ENCODE data around the gene TK2. TPM values are rescaled to one million over a fixed set of nuclear protein-coding genes. Genes with fewer than 3 reads are reported as not detected.
A peak's percentile ranks its signal among the peaks of the same experiment; 100 is the strongest.

The TK2 gene
- total and polyA plus RNA-seq, 9 of the 15 experiments (the other 6 are each of a cell fraction or from before 2014, with no cell fraction given), result 1.1 to 10.2 (median 5.3) TPM

- 0 out of 2 replicates have a peak, but pooled peaks have one; percentile 27 for TF ChIP-seq NFE2 (IDR thresholded peaks at IDR 0.05; ENCODE audit: low read depth)
- peak; percentile 78 for TF ChIP-seq FOSL1 (tag; conservative IDR thresholded peaks at IDR 0.05)
- TF ChIP-seq PYGO2 (tag; IDR thresholded peaks at IDR 0.05), result no peak
- peak; percentile 33; the same call in 1 of the 2 replicates for TF ChIP-seq JUND (IDR thresholded peaks at IDR 0.05; ENCODE audit: borderline replicate concordance, low read depth, low read length)
- TF ChIP-seq JUND (tag; IDR thresholded peaks at IDR 0.05; ENCODE audit: borderline replicate concordance, low read depth, low read length), result peak; percentile 25; the same call in 1 of the 3 replicates
- peak; percentile 77; the same call in 1 of the 2 replicates for TF ChIP-seq BACH1 (tag; IDR thresholded peaks at IDR 0.05)
- peak; percentile 43; the same call in 1 of the 2 replicates for TF ChIP-seq ATF3 (IDR thresholded peaks at IDR 0.05)
- no peak for TF ChIP-seq ATF3 (CRISPR knock-in tag; conservative IDR thresholded peaks at IDR 0.05)
- peak in 1 of 2 experiments; percentile 45; a peak in 1 of 4 replicates for TF ChIP-seq RCOR1 (IDR thresholded peaks at IDR 0.05; ENCODE audit: borderline replicate concordance in 1 of 2, low read depth in 2 of 2, low read length in 2 of 2)
- TF ChIP-seq CREM (IDR thresholded peaks at IDR 0.05; ENCODE audit: low read depth), result peak; percentile 81
- TF ChIP-seq ARID1B (IDR thresholded peaks at IDR 0.05), result 0 out of 2 replicates have a peak, but pooled peaks have one; percentile 32
- TF ChIP-seq SMAD2 (IDR thresholded peaks at IDR 0.05; ENCODE audit: low read depth, low read length), result no peak
- peak; percentile 51; the same call in 1 of the 2 replicates for TF ChIP-seq ESRRA (IDR thresholded peaks at IDR 0.05; ENCODE audit: borderline replicate concordance, low read depth)
- peak; percentile 89 for TF ChIP-seq GATA2 (CRISPR knock-in tag; IDR thresholded peaks at IDR 0.05)
- TF ChIP-seq ATF1 (CRISPR knock-in tag; IDR thresholded peaks at IDR 0.05), result no peak
- TF ChIP-seq ATF1 (tag; IDR thresholded peaks at IDR 0.05), result peak; percentile 38; the same call in 1 of the 2 replicates
Observed at GRCh38 chr16:66525396-66526180, 24.3 kb downstream of the TK2 start (continued).
